Inferior parietal cortex (tissue), 1 donor: ENCODE data around the gene DIP2A.
"Not testable (repeated sequence)": the region's sequence is repeated elsewhere in the genome, so short reads cannot be mapped to it uniquely, and the experiment has no call there.

Experiments
- DNase-seq: peaks from one replicate; pipeline ENCODE4 v3.0.0-alpha.2; 2016; ENCODE audit errors: extremely low spot score

Gene DIP2A

DNA sequence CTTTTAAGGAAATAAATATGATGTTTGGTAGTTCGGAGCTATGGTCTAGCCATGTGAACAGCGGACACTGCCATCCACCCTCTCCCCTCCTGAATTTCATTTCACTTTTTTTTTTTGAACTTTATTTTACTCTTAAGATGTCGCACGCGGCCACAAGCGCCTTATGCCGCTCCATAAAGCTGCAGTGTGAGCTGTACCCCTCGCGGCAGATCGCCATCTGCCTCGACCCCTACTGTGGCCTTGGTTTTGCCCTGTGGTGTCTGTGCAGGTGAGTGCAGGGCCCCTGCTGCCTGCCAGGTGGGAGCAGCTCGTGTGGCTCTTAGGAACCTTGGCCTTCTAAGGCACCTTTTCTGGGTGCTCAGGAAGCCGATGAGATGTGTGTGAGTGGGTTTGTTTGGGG, 98.1 kb downstream of the DIP2A start:
- no peak for DNase-seq

DNA sequence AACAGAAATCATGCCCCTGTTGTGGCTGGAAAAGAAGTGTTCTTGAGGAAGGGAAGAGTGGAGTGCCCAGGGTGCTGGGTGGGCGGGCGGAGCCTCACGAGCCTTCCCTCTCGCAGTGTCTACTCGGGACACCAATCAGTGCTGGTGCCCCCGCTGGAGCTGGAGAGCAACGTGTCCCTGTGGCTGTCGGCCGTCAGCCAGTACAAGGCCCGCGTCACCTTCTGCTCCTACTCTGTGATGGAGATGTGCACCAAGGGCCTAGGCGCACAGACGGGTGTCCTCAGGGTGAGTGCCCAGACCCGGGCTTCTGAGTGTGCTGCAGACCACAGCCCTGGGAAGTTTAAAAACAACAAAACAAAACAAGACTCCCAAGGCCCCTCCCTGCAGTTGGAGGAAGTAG, 98.8 kb downstream of the DIP2A start:
- DNase-seq: no peak

DNA sequence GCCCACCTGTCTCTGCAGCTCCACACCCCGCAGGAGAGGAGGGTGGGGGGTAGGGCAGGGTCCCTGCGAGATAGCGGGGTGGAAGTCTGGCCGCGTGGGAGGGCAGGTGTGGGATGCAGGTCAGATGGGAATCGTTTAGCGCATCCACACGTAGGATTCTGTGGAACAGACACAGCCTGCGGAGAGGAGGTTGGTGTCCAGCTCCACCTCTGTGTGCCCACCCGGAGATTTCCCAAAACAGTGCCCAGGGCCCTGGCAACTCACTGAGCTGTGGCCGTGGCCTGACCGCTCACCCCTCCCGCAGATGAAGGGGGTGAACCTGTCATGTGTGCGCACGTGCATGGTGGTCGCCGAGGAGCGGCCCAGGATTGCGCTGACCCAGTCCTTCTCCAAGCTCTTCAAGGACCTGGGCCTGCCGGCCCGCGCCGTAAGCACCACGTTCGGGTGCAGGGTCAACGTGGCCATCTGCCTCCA, 99.3 kb downstream of the DIP2A start:
- DNase-seq: no peak

DNA sequence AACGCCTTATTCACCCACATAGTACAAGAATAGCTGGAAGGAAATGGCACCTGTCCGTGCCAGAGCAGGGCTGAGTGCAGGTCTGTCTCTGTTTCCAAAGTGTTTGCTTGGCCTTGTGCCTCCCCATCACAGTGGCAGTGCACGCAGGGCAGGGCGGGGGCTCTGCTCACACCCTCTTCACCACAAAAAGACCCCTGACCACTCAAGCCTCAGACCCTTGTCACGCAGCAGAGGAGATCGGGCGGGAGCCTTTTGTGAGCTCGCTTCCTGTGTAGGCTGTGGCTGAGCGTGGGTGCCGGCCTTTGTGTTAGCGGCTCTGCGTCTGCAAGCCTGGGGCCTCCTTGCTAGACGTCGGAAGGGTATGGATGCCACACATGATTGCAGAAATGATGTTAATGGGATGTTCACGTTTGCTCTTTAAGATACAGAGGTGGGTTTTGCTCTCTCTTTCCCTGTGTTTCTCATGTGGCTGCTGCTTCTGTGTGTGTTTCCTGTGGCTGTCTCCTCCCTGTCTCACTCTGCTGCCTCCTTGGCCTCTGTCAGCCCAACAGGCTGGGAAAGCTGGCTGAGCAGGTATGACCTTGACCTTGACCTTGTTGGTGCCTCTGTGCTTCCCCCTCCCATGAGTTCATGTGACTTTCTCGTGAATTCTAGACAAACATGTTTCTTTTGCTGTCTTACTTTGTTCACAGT, 100.7 kb downstream of the DIP2A start:
- DNase-seq: no peak

DNA sequence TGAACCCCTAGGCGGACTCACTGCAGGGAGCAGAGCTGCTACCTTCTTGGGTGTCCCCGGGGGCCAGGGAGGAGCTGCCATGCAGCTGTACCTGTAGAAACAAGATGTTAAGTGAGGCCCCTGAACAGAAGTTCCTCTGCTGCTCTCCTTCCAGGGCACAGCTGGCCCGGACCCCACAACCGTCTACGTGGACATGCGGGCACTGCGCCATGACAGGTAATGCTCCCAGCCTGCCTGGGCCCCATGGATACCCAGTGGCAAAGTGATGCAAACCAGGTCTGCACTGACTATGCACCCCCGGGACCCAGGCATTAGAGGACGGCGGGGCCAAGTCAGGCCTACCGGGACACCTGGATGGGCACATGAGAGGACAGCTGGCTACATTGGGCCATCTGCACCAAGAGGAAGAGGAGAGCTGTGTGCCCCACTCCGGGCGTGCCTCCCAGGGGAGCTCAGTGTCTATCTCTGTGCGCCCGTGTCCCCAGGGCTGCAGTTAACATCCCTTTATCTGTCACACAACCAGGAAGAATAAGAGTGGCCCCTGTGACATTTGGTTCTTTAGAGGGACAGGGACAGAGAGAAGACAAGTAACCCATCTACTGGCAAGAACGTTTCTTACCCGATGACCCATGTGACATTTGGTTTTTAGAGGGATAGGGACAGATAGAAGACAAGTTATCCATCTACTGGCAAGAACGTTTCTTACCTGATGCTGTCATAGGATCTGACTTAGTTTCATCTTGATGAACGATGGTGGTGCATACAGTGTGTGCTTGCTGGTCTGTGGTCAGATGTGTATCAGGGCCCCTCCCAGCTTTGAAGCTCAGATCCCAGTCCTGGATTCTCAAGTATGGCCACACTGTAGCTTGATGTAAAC, 102.1 kb downstream of the DIP2A start:
- DNase-seq: no peak

DNA sequence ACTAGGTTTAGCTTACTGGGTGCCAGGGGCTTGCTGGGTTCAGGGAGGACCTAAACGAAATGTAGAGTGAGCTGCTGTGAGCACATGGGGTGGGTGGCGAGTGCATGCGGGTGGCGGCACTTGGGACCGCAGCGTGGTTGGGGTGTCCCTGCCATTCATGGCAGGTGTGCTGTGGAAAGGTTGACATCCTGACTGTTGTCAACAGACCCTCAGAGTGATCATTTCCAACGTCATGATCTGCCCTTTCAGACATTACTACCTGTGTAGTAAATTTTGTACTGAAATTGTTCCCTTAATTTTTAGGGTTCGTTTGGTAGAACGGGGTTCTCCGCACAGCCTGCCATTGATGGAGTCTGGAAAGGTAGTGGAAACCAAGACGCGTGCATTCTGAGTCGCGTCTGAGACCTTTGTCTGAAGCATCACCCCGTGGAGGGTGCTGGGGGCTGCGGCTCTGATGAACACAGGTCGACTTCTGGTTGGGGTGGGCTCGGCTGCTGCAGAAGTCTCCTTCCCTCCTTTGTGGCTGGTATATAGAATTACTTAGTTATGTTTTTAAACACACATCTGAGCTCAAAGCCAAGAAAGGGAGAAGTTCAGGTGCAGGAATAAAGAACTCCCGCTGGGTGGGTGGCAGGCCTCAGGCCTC, 102.9 kb downstream of the DIP2A start:
- DNase-seq: no peak

DNA sequence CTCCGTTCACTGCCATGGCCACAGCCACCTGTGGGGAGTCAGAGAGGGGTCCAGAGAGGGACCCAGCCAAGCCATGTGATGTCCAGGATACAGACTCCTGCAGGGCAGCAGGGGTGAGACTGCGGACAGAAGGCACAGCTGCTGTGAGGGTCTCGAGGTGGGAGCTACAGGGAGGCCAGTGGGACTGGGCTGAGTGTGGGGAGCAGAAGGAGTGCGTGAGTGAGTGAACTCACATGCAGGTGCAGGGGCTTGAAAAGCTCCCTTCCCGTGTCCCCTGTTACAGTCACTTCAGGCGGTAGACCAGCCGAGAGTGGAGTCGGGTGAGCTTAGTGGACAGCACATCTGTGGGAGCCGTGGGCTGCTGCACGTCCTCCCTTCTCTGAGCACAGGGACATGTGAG, 103.8 kb downstream of the DIP2A start:
- no peak for DNase-seq

DNA sequence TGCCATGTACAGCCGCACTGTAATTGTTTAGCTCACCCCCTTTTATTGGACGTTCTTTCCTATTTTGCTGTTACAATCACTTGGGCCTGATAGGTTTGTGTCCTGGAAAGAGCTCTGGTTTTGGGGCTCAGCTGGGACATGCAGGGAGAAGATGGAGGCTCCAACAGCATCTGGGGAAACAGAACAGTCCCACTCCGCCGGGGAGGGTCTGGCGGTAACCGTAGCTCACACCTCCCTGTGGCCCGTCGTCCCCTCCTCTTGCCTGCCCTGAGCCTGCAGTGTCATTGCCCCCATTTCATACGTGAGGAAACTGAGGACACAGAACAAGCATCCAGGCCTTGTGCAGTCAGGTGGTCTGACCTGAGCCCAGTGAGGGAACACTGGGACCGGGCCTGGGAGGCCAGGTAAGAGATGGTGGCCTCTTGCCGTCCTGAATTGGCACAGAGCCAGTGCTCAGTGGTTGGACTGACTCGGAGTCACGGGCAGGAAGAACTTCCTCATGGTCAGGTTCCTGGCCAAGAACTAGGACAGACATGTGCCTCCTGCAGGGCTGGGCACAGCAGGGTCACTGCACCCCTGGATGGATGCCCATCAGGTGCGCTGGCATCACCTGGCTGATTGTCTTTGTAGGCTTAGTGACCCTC, 104.4 kb downstream of the DIP2A start:
- DNase-seq: no peak

DNA sequence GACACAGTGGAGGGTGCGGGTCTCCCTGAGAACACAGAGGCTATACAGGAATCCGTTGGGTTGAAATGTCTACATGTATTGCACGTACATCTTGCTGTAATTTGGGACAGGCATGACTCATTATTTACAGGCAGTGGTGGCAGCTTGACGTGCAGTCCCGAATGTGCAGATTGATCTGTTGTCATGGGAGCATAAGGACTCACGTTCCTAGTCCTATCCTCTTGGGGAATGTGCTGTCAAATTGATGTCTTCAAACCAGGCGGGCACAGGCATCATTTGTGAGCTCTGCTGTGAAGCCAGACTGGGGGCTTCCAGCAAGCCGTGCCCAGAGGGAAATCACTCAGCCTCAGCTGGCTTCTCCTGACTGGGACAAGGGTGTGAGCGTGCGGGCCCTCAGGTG, 105.7 kb downstream of the DIP2A start:
- DNase-seq: no peak

DNA sequence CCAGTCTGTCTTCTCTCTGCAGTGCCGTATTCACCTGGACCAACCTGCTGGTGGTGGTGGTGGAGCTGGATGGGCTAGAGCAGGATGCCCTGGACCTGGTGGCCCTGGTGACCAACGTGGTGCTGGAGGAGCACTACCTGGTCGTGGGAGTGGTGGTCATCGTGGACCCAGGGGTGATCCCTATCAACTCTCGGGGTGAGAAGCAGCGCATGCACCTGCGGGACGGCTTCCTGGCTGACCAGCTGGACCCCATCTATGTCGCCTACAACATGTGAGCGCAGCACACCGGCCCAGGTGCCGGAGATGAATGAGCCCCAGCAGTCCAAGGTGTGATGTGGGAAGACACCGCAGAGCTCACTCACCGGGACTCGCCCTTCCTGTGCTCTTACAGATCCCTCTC, 108.7 kb downstream of the DIP2A start:
- no peak for DNase-seq

DNA sequence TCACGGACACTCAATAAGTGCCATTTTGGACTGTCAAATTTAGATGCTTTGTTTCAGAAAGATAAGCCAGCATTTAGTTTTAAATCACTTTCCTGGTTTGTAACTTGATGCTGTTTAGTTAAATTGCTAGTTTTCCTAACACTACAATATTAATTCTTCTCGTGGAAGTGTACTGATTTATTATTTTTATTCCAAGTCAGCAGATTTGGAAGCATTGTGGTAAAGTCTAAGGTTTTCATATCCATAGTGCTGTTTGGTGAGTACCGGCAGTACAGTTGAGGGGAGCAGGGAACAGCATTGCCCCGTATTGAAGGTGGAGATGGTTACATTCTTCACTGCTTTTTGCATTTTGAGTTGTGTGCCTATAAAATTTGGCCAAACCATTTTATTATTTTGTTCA, 109.9 kb downstream of the DIP2A start:
- no peak for DNase-seq

DNA sequence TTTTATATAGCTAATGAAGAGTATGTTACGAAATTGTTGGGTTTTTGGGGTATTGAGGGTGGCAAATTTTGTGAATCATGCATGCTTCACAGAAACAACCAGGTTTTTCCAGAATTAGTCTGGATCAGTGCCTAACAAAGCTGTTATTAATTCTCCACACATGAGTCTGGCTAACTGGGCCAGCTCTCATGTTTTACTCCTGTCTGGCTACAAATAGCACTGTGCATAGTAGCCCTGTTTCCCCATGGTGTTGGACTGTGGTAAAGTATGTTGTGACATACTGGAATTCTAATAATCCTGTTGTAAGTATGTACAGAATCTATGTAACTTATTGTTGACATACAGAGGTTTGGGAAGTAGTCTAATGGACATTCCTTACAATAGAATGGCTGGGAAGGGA, 110.4 kb downstream of the DIP2A start:
- no peak for DNase-seq

DNA sequence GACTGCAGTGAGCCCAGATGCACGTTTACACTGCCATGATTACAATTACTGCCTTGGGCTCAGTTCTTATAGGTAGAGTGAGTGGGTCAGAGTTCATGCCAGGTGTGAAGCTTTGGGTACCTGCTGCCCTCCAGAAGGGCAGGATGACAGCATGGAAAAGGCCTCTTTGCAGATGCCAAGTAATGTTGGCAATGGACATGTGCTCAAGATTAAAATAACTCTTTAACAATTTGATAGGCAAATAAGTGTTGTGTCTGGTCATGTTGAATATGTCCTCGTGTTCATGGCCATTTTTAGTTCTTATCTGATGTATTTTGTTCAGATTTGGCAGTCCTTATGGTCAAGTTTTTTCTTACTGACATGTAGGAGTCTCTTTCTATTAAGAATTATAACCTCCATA, 111.4 kb downstream of the DIP2A start:
- DNase-seq: no peak

DNA sequence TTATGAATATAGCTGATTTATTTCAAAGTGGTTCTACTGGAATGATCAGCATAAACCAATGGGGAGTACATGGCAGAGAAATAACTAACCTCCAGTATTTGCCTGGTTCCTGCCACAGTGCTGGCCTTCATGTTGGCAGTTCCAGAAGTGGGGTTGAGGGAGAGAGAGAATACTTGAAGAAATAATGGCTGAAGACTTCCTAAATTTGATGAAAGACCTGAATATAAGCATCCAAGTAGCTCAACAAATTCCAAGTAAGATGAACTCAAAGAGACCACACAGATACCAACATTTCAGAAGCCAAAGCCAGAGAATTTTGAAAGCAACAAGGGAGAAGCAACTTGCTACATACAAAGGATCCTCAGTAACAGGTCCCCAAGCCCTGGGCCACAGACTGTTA, 111.9 kb downstream of the DIP2A start:
- no peak for DNase-seq

DNA sequence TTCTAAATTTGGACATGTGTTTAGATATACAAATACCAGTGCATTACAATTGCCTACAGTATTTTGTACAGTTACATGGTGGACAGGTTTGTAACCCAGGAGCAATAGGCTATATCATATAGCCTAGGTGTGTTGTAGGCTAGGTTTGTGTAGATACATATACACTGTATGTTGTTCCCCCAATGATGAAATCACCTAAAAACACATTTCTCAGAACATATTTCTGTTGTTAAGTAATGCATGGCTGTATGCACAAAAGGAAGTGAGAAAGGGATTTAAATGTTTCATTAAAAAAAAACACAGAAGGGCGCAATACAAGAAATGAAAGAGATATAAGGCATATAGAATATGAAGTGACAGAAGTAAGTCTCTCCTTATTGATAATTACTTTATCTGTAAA, 114.2 kb downstream of the DIP2A start:
- no peak for DNase-seq

DNA sequence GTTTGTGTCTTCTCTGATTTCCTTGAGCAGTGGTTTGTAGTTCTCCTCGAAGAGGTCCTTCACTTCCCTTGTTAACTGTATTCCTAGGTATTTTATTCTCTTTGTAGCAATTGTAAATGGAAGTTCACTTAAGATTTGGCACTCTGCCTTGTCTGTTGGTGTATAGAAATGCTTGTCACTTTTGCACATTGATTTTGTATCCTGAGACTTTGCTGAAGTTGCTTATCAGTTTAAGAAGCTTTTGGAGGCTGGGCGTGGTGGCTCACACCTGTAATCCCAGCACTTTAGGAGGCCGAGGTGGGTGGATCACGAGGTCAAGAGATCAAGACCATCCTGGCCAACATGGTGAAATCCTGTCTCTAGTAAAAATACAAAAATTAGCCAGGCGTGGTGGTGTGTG, 119.1 kb downstream of the DIP2A start:
- not testable (repeated sequence) for DNase-seq

DNA sequence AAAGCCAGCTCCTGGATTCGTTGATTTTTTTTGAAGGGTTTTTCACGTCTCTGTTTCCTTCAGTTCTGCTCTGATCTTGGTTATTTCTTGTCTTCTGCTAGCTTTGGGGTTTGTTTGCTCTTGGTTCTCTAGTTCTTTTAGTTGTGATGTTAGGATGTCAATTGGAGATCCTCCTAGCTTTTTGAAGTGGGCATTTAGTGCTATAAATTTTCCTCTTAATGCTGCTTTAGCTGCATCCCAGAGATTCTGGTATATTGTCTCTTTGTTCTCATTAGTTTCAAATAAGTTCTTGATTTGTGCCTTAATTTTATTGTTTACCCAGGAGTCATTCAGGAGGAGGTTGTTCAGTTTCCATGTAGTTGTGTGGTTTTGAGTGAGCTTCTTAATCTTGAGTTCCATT, 120.7 kb downstream of the DIP2A start:
- not testable (repeated sequence) for DNase-seq

DNA sequence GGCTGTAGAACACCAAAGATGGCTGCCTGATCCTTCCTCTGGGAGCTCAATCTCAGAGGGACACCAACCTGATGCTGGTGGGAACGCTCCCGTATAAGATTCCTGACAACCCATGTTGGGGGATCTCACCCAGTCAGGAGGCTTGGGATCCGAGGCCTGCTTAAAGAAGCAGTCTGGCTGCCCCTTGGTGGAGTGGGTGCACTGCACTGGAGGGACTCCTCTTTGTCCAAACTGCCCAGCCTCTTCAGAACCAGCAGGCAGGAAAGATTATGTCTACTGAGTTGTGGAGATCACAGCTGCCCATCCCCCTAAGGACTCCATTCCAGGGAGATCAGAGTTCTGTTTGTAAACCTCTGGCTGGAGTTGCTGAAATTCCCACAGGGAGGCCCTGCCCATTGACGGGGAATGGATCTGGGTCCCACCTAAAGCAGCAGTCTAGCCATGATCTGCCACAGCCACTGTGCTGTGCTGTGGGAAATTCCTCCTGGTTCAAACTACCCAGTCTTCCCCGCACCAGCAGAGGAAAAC, 123.2 kb downstream of the DIP2A start:
- DNase-seq: no peak

DNA sequence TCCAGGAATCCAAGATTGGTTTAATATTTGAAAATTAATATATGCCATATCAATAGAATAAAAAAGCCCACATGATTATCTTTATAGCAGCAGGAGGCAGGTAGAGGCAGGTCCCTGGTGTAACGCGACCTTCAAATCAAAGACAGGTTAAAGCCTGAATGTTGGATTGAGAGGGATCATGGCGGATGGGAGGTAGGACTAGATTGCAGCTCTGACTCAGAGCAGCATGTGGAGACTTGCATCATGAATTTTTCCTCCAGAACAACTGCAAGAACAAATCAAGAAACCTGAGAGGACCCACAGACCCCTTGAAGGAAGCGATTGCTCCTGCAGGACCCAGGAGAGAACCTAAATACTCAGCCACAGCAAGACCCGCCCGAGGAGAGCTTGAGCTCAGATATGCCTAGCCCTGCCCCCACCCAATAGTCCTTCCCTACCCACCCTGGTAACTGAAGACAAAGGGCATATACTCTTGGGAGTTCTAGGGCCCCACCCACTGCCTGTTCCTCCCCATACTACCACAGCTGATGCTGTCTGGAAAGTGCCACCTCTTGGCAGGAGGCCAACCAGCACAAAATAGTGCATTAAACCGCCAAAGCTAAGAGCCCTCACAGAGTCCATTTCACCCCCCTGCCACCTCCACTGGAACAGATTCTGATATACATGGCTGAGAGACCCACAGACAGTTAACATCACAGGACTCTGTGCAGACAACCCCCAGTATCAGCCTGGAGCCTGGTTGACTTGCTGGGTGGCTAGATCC, 126.7 kb downstream of the DIP2A start:
- no peak for DNase-seq

DNA sequence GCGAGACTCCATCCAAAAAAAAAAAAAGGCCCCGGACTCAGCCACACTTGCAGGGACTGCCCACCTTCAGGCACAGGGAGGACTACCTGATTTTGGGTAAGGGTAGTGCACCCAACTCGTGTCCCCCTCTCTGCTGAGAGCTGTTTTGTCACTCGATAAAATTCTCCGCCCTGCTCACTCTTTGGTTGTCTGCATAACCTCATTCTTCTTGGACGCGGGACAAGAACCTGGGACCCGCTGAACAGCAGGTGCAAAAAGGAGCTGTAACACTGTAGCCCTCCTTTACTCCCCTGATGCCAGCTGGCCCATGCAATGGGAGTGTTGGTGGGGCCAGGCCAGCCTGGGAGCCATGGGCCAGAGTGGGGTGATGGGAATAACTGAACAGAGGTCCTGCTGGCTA, 135.6 kb downstream of the DIP2A start:
- DNase-seq: no peak

DNA sequence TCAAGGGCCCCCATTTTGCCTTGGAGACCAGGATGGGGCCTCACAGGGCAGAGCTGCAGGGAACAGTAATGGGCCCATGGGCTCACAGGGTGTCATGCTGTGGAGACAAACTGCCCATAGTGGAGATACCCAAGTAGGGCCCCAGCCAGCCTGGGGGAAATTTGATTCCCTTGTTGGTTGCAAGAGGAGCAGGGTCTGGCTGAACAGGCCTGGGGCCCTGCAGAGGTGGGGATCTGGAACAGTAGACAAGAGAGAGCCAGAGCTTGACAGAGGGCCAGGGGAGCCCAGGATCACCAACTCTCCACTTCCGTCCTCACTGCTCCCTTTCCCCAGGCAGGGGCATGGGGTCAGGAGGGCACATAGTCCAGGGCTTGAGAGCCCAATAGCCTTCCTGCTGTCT, 137.5 kb downstream of the DIP2A start:
- DNase-seq: no peak
